Neuron (in vitro differentiated cells): ENCODE data around the gene RHOA.
"Not testable (repeated sequence)": the region's sequence is repeated elsewhere in the genome, so short reads cannot be mapped to it uniquely, and the experiment has no call there.

Experiments used
- H2AFZ ChIP-seq: one replicate; pipeline ENCODE4 v1.6.1; 2013; ENCODE audit warnings: low read depth, mild to moderate bottlenecking, inconsistent platforms, low read length, moderate library complexity
- H3K27me3 ChIP-seq: one replicate; pipeline ENCODE4 v1.6.1; 2013; ENCODE audit warnings: low read length; ENCODE audit not compliant: insufficient read depth
- H3K36me3 ChIP-seq: one replicate; pipeline ENCODE4 v1.6.1; 2013; ENCODE audit warnings: low read length; ENCODE audit not compliant: insufficient read depth
- H3K4me1 ChIP-seq: one replicate; pipeline ENCODE4 v1.6.1; 2013; ENCODE audit warnings: low read length; ENCODE audit not compliant: insufficient read depth
- H3K4me3 ChIP-seq: 2 replicates; pipeline ENCODE4 v1.5.1; 2013; ENCODE audit warnings: mild to moderate bottlenecking, low read length, moderate library complexity
- H3K9me3 ChIP-seq: one replicate; pipeline ENCODE4 v1.6.1; 2013; ENCODE audit warnings: low read length

The RHOA gene

DNA sequence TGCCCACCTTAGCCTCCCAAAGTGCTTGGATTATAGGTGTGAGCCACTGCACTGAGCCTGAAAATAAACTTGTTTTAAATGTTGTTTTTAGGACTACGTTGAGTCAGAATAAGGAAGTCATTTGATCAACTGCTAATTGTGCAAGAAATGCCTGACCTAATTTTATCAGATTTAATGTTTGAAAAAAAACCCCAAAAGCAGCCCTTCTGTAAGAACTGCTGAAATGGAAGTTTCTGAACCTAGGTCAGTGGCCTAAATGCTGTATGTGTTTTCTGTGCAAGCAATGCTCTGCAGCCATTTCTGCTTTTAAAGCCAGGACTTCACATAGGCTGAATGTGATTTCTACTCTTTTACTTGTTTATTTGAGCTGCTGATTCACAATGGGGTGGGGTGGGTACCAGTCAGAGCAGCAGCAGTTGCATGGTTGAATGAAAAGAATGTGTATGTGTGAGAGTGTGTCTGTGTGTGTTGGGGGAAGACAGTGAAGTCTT lies 60.2 kb downstream of the RHOA start:
- Histone ChIP-seq H3K9me3 (no peaks in the 10 kb centered on the region), H3K4me1 (no peaks in the 10 kb centered on the region), H3K4me3 (no peak overlapping the region), H3K36me3 (peaks cover 6% of the 10 kb centered on the region), H2AFZ (no peak overlapping the region), H3K27me3 (no peaks in the 10 kb centered on the region)

DNA sequence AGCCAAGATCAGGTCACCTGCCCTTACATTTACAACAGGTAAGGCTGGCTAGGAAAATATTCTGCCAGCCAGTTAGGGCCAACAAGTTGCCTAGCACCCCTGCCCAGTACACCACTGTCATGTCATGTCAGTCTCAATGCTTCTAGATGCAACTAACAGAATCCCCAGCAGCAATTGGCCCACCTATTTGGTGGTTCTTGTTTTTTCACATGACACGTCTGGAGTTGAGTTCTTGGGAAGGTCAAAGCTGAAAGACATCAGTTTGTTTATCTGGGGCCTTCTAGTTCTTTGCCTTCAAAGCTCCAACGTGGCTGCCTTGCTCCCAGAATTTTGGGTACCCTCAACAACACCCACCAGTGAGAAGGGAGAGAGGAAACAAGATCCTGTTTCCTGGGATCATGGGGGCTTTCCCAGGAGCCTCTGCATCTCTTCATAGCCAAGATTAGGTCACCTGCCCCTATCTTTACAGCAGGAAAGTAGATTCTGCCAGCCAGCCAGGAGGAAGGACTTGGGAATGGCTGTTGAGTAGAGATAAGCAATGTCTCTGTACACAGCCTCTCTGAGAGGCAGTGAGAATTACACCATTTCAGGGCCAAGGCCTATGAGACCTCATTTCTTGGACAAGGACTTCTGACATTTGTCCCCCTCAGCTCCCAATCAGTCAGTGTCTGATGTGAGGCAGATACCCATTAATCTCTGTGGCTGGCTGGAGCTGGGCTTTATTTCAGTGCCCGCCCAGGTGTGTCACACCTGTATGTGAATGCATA lies 62.2 kb downstream of the RHOA start:
- H3K27me3 ChIP-seq: no peaks in the 10 kb centered on the region
- H3K36me3 ChIP-seq: no peaks in the 10 kb centered on the region
- H2AFZ ChIP-seq: no peak overlapping the region
- H3K9me3 ChIP-seq: no peaks in the 10 kb centered on the region
- H3K4me3 ChIP-seq: no peak overlapping the region
- H3K4me1 ChIP-seq: no peaks in the 10 kb centered on the region

DNA sequence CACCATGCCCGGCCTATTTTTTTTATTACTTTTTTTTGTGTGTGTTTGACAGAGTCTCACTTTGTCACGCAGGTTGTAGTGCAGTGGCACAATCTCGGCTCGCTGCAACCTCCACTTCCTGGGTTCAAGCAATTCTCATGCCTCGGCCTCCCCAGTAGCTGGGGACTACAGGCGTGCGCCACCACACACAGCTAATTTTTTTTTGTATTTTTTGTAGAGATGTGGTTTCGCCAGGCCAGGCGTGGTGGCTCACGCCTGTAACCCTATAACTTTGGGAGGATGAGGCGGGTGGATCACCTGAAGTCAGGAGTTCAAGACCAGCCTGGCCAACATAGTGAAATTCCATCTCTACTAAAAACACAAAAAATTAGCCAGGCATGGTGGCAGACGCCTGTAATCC lies 63.4 kb downstream of the RHOA start:
- not testable (repeated sequence) for H3K36me3 ChIP-seq, H3K4me3 ChIP-seq, H3K9me3 ChIP-seq, H3K27me3 ChIP-seq, H2AFZ ChIP-seq, H3K4me1 ChIP-seq

DNA sequence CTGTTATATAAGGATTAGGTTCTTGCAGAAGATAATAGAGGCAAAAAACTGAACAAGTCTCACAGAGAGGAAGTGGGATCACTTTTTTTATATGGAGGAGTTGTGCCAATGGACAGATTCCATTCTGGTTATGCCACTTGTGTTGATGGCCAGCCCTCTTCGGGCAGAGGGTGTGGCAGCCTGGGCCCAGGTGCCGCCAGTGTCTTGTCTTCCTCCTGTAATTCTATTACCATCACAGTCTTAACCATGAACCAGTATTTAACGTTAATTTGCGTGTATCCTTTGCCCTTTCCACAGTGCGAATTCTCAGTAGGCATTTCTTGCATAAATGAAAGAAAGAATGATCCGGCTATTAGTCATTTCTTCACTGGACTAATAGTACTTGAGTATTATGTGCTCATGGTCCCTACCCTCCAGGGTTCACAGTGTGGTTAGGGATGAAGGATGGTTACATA lies 65.0 kb downstream of the RHOA start:
- H3K4me3 ChIP-seq: no peak overlapping the region
- H3K36me3 ChIP-seq: no peaks in the 10 kb centered on the region

DNA sequence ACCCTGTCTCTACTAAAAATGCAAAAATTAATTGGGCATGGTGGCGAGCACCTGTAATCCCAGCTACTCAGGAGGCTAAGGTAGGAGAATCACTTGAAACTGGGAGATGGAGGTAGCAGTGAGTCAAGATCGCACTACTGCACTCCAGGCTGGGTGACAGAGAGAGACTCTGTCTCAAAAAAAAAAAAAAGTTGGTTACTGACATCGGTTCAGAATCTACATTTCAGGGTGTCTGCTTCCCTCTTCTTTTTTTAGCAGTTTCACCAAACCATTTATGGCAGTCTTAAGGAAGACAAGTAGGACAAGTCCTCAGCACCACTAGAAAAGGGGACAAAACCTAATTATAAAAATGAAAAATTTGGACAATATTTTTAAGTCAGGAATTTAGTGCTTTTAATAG lies 68.6 kb downstream of the RHOA start:
- Histone ChIP-seq H3K36me3 (no peaks in the 10 kb centered on the region), H3K4me1 (peaks cover 5% of the 10 kb centered on the region), H3K27me3 (no peaks in the 10 kb centered on the region), H2AFZ (no peak overlapping the region), H3K9me3 (no peaks in the 10 kb centered on the region), H3K4me3 (no peak overlapping the region)

More for the DNA sequence above, 65.0 kb downstream of the RHOA start:
- H3K9me3 ChIP-seq: no peaks in the 10 kb centered on the region
- no peaks in the 10 kb centered on the region for H3K27me3 ChIP-seq
- no peaks in the 10 kb centered on the region for H3K4me1 ChIP-seq
- no peak overlapping the region for H2AFZ ChIP-seq

DNA sequence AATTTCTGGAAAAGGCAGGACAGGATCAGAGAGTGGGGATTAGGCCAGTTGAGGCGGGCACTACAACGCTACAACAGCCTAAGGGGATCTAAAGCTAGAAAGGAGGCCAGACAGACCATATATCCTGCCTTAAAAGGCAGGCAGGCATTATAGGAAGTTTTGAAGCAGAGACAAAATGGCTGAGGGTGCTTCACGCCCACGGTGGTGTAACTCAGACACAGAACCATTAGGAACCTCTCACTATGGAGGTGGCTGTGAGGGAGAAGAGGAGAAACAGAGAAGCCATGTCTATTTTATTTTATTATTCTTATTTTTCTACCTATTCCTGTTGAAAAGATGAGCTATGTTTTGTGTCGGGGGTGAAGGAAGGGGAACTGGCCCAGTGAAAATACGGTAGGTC lies 69.8 kb downstream of the RHOA start:
- Histone ChIP-seq H2AFZ (no peak overlapping the region), H3K36me3 (no peaks in the 10 kb centered on the region), H3K9me3 (no peaks in the 10 kb centered on the region), H3K27me3 (no peaks in the 10 kb centered on the region), H3K4me1 (peaks cover 5% of the 10 kb centered on the region), H3K4me3 (no peak overlapping the region)

DNA sequence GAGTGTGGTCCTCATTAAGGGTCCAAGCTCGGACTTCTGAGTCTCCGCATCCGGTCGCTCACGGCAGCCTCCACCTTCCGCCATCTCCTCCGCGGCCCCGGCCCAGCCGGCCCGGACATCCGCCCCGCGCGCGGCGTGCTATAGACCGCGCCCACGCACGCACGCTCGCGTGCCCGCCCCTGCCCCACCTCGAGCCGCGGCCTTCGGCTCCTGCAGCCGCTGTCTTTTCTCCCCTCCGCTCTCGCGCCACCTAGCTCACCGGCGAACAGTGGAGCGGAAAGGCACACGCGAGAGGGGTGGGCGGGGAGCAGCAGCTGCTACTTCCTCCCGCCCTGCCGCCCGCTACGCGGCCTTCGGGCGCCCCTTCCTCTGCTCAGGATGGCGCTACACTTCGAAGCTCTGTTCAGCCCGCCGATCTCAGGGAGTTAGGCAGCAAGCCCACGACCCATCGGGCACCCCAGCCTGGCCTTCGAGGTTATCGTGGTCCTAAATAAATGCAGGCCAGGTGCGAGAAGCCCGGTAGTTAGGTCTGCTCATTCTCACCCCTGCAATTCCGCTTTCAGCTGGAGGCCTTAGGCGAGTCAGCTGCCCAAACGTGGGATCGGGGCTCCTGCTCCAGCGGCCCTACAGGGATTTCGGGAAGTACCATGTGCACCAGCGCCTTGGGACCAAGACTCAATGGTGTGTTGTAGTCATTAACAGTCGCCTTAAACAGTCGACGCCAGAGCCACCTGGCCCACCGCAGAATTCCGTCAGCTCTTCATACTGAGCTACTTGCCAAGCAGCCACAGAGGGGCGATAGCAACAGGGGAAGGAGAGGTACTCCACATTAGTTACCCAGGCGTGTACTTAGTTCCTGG lies 71.6 kb downstream of the RHOA start, which contains the start of gene USP4:
USP4 (minus strand) TSS at position 113 of the 860 bp plus-strand sequence; CDS start at position 84, 29 bp downstream.
- peaks cover 5% of the 10 kb centered on the region for H3K4me1 ChIP-seq
- peaks cover 8% of the 10 kb centered on the region for H3K36me3 ChIP-seq
- H3K9me3 ChIP-seq: no peaks in the 10 kb centered on the region
- no peaks in the 10 kb centered on the region for H3K27me3 ChIP-seq
- peak within 1 kb of the TSS; percentile 66 for H3K4me3 ChIP-seq
- H2AFZ ChIP-seq: peak within 1 kb of the TSS; percentile 84

DNA sequence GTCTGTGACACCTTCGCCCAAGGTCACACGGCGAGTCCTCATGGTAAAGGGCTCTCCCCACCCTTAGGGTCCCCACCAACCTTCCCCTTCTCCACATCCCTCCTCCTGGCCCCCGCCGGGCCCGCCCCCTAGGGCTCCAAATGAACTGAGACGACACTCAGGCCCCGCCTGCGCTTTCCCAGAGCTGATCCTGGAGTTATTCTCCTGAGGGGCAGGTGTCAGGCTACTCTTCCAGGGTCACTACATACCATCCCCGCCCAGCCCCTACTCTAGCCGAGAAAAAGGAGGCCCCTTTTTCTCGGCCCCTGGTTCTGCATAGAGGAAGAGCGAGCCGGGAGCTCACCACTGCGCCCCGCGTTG lies 72.2 kb downstream of the RHOA start:
- H3K4me1 ChIP-seq: peaks cover 5% of the 10 kb centered on the region
- no peaks in the 10 kb centered on the region for H3K9me3 ChIP-seq
- H3K4me3 ChIP-seq: peak overlapping the region; percentile 66
- H3K36me3 ChIP-seq: peaks cover 15% of the 10 kb centered on the region
- H3K27me3 ChIP-seq: no peaks in the 10 kb centered on the region
- peak overlapping the region; percentile 84 for H2AFZ ChIP-seq

DNA sequence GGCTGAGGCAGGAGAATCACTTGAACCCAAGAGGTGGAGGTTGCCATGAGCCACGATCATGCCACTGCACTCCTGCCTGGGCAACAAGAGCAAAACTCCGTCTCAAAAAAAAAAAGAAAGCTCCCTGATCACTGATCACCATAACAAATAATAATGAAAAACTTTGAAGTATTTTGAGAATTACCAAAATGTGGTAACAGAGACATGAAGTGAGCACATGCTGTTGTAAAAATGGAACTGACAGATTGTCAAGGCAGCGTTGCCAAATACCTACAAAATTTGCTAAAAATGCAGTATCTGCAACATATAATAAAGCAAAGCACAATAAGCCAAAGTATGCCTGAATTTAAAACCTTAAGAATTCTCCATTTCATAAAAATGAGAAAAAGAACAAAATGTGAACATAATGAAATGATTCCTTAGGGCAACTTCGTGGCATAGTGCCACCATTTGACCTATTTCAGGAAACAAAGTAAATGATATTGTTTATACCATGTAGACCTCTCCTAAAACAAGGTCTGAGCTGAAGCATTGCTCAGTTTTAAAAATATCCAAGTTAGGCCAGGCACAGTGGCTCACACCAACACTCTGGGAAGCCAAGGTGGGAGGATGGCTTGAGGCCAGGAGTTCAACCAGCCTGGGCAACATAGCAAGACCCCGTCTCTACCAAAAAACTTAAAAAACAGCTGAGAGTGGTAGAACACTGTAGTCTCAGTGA lies 77.7 kb downstream of the RHOA start:
- Histone ChIP-seq H3K4me1 (no peaks in the 10 kb centered on the region), H3K9me3 (peaks cover 3% of the 10 kb centered on the region), H2AFZ (no peak overlapping the region), H3K36me3 (peaks cover 45% of the 10 kb centered on the region), H3K27me3 (no peaks in the 10 kb centered on the region), H3K4me3 (no peak overlapping the region)

DNA sequence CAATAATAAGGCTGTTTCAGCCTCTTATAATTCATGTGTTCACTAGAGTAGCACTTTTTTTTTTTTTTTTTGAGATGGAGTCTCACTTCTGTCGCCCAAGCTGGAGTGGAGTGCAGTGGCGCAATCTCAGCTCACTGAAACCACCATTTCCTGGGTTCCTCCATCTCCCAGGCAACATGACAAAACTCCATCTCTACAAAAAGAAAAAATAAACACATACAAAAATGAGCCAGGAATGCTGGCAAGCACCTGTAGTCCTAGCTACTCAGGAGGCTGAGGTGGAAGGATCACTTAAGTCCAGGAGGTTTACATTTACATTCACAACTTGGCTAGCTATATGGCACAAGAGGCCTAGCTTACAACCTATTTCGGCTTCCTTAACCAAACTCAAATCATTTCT lies 78.7 kb downstream of the RHOA start:
- H3K27me3 ChIP-seq: no peaks in the 10 kb centered on the region
- H3K9me3 ChIP-seq: peaks cover 3% of the 10 kb centered on the region
- H2AFZ ChIP-seq: no peak overlapping the region
- no peaks in the 10 kb centered on the region for H3K4me1 ChIP-seq
- H3K4me3 ChIP-seq: no peak overlapping the region
- H3K36me3 ChIP-seq: peaks cover 49% of the 10 kb centered on the region

DNA sequence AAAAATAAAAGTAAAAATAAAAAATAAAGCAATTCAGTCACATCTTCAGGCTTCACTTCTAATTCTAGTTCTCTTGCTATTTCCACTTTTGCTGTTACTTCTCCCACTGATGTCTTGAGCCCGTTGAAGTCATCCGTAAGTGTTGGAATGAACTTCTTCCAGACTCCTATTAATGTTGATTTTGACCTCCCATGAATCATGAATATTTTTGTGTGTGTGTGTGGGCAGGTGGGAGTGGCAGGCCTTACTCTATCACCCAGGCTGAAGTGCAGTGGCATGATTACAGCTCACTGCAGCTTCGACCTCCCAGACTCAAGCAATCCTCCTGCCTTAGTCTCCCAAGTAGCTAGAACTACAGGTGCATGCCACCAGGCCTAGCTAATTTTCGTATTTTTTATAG lies 82.6 kb downstream of the RHOA start:
- Histone ChIP-seq H3K4me3 (no peak overlapping the region), H3K27me3 (no peaks in the 10 kb centered on the region), H3K4me1 (no peaks in the 10 kb centered on the region), H2AFZ (no peak overlapping the region), H3K36me3 (peaks cover 62% of the 10 kb centered on the region), H3K9me3 (peaks cover 3% of the 10 kb centered on the region)

DNA sequence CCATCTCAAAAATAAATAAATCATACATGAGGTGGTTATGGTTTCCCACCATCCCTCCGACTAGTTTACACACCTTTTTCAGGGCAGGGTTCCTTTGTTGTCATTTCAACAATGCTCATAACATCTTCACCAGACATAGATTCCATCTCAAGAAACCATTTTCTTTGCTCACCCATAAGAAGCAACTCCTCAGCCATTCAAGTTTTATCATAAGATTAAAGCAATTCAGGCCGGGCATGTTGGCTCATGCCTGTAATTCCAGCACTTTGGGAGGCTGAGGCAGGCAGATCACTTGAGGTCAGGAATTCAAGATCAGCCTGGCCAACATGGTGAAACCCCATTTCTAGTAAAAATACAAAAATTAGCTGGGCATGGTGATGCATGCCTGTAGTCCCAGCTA lies 83.4 kb downstream of the RHOA start:
- H2AFZ ChIP-seq, H3K9me3 ChIP-seq, H3K4me1 ChIP-seq, H3K27me3 ChIP-seq, H3K4me3 ChIP-seq: not testable (repeated sequence)
- peaks cover 63% of the 10 kb centered on the region for H3K36me3 ChIP-seq

DNA sequence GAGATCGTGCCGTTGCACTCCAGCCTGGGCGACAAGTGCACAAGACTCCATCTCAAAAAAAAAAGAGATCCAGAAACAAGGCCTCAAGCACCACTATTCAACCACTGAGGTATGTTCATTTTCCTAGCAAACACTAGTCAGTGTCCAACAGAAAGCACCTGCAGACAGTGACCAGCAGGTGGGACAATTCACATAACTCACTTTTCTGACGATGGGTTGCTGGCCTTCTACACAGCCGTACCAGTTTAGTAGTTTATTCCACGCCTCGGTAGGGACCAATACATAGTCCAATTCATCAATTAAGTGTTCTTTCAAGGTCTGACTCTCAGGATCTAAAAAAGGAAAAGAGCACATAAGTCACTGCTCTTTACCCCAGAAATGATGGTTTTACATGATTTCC lies 84.3 kb downstream of the RHOA start:
- Histone ChIP-seq H3K27me3 (no peaks in the 10 kb centered on the region), H3K9me3 (peaks cover 3% of the 10 kb centered on the region), H3K4me1 (no peaks in the 10 kb centered on the region), H3K4me3 (no peak overlapping the region), H3K36me3 (peaks cover 61% of the 10 kb centered on the region), H2AFZ (no peak overlapping the region)
